Activated T-cell treated with anti-CD3 and anti-CD28 coated beads for 4 hours (primary cell): ENCODE data around the gene JMJD1C.

Experiments
- DNase-seq: peaks from one replicate; pipeline ENCODE4 v3.0.0-alpha.2; 2020

The JMJD1C gene

GRCh38 chr10:63209705-63210104, 256.1 kb downstream of the JMJD1C start:
- no peak for DNase-seq

- DNase-seq, result no peak
Observed at GRCh38 chr10:63208986-63209385, 256.8 kb downstream of the JMJD1C start.

- no peak for DNase-seq
Observed at GRCh38 chr10:63206997-63207811, 258.6 kb downstream of the JMJD1C start.

GRCh38 chr10:63206576-63206975, 259.2 kb downstream of the JMJD1C start:
- no peak for DNase-seq

- DNase-seq, result no peak
Observed at GRCh38 chr10:63205421-63205820, 260.4 kb downstream of the JMJD1C start.

GRCh38 chr10:63204667-63205391, 260.9 kb downstream of the JMJD1C start:
- DNase-seq, result no peak

GRCh38 chr10:63201118-63201517, 264.7 kb downstream of the JMJD1C start:
- DNase-seq, result no peak

- DNase-seq, result no peak
Observed at GRCh38 chr10:63200431-63200830, 265.3 kb downstream of the JMJD1C start.

- no peak for DNase-seq
Observed at GRCh38 chr10:63199716-63200115, 266.1 kb downstream of the JMJD1C start.

- DNase-seq, result no peak
Observed at GRCh38 chr10:63197344-63198092, 268.3 kb downstream of the JMJD1C start.

GRCh38 chr10:63192826-63193225, 273.0 kb downstream of the JMJD1C start:
- no peak for DNase-seq

GRCh38 chr10:63175534-63175933, 290.2 kb downstream of the JMJD1C start:
- no peak for DNase-seq

GRCh38 chr10:63173468-63174232, 292.1 kb downstream of the JMJD1C start:
- no peak for DNase-seq

GRCh38 chr10:63171926-63172325, 293.9 kb downstream of the JMJD1C start:
- no peak for DNase-seq

GRCh38 chr10:63171255-63171855, 294.4 kb downstream of the JMJD1C start:
- DNase-seq, result no peak

- no peak for DNase-seq
Observed at GRCh38 chr10:63169624-63170023, 296.2 kb downstream of the JMJD1C start.

GRCh38 chr10:63168821-63169462, 296.8 kb downstream of the JMJD1C start:
- DNase-seq, result no peak

GRCh38 chr10:63166742-63167258, 299.0 kb downstream of the JMJD1C start:
- DNase-seq, result peak; percentile 5

GRCh38 chr10:63165249-63165648, 300.5 kb downstream of the JMJD1C start:
- DNase-seq, result no peak

GRCh38 chr10:63164166-63164623, 301.6 kb downstream of the JMJD1C start:
- no peak for DNase-seq

- no peak for DNase-seq
Observed at GRCh38 chr10:63161592-63161991, 304.2 kb downstream of the JMJD1C start.
